HG03439 (cell line): ENCODE data around the gene LDOC1.
"Not testable (repeated sequence)": the region's sequence is repeated elsewhere in the genome, so short reads cannot be mapped to it uniquely, and the experiment has no call there.

Experiments used
- ATAC-seq: cut with Tn5 transposase; IDR thresholded peaks from one replicate; pipeline ENCODE4 v1.9.1; 2021; ENCODE audit warnings: mild to moderate bottlenecking, moderate library complexity; ENCODE audit not compliant: unreplicated experiment

Gene LDOC1

GRCh38 chrX:141176586-141177451 is at the start of gene LDOC1:
TSS of gene LDOC1 (minus strand) at chrX:141177129. CDS start at chrX:141177021, 108 bp downstream.
- ATAC-seq = no peak

- ATAC-seq = no peak
Observed at GRCh38 chrX:141221611-141222010, 44.7 kb upstream of the LDOC1 start.

- ATAC-seq = no peak
Observed at GRCh38 chrX:141220342-141221008, 43.5 kb upstream of the LDOC1 start.

GRCh38 chrX:141214196-141214595 is 37.3 kb upstream of the LDOC1 start:
- no peak for ATAC-seq

GRCh38 chrX:141201962-141202361 is 25.0 kb upstream of the LDOC1 start:
- no peak for ATAC-seq

GRCh38 chrX:141188573-141188972 is 11.6 kb upstream of the LDOC1 start:
- not testable (repeated sequence) for ATAC-seq

- ATAC-seq = no peak
Observed at GRCh38 chrX:141185366-141185765, 8.4 kb upstream of the LDOC1 start.

GRCh38 chrX:141183000-141183399 is 6.1 kb upstream of the LDOC1 start:
- ATAC-seq = no peak

GRCh38 chrX:141180851-141181250 is 3.9 kb upstream of the LDOC1 start:
- ATAC-seq = no peak

- no peak for ATAC-seq
Observed at GRCh38 chrX:141175786-141176185, 1.1 kb downstream of the LDOC1 start.

- no peak for ATAC-seq
Observed at GRCh38 chrX:141164406-141164805, 12.5 kb downstream of the LDOC1 start.

GRCh38 chrX:141158084-141158483 is 18.8 kb downstream of the LDOC1 start:
- no peak for ATAC-seq

- not testable (repeated sequence) for ATAC-seq
Observed at GRCh38 chrX:141155231-141155630, 21.7 kb downstream of the LDOC1 start.

- no peak for ATAC-seq
Observed at GRCh38 chrX:141142946-141143345, 34.0 kb downstream of the LDOC1 start.

GRCh38 chrX:141133272-141133671 is 43.7 kb downstream of the LDOC1 start:
- ATAC-seq = no peak

GRCh38 chrX:141127146-141127545 is 49.8 kb downstream of the LDOC1 start:
- ATAC-seq = no peak
